Measurements from ENCODE around the gene RAB40B. TPM values are rescaled to one million over a fixed set of nuclear protein-coding genes. Genes with fewer than 3 reads are reported as not detected.

RAB40B gene
- polyA plus RNA-seq, 1 of the 3 experiments (the other 2 are of a cell fraction) = 20.7 TPM

GRCh38 chr17:82694647-82695046 is 3.9 kb downstream of the RAB40B start (continued):
- no peak for TF ChIP-seq REST (IDR thresholded peaks at IDR 0.05; ENCODE audit: low read depth, low read length)
- TF ChIP-seq IRF3 (IDR thresholded peaks at IDR 0.05; ENCODE audit: low read depth, low read length) = no peak
- TF ChIP-seq RAD21 (IDR thresholded peaks at IDR 0.05; ENCODE audit: low read length) = no peak
- no peak for TF ChIP-seq ZBTB33 (IDR thresholded peaks at IDR 0.05; ENCODE audit: borderline replicate concordance, low read depth)

- no peak for DNase-seq
- TF ChIP-seq MXI1 (IDR thresholded peaks at IDR 0.05; ENCODE audit: low read depth, low read length) = no peak
- TF ChIP-seq JUND (IDR thresholded peaks at IDR 0.05) = no peak
- TF ChIP-seq TCF12 (IDR thresholded peaks at IDR 0.05) = no peak
- TF ChIP-seq NRF1 (IDR thresholded peaks at IDR 0.05; ENCODE audit: low read depth, low read length) = no peak
- no peak for TF ChIP-seq MAX (IDR thresholded peaks at IDR 0.05; ENCODE audit: low read depth)
- no peak for TF ChIP-seq USF1 (IDR thresholded peaks at IDR 0.05; ENCODE audit: borderline replicate concordance, low read depth)
- TF ChIP-seq CHD2 (IDR thresholded peaks at IDR 0.05; ENCODE audit: low read length, partially characterized antibody) = no peak
- TF ChIP-seq FOXM1 (IDR thresholded peaks at IDR 0.05; ENCODE audit: low read depth) = no peak
- TF ChIP-seq ZBTB33 (IDR thresholded peaks at IDR 0.05; ENCODE audit: borderline replicate concordance, low read depth) = no peak
- no peak for TF ChIP-seq FOXJ3 (CRISPR knock-in tag; IDR thresholded peaks at IDR 0.05)
- no peak for TF ChIP-seq ELF1 (IDR thresholded peaks at IDR 0.05)
- no peak for TF ChIP-seq TEAD4 (IDR thresholded peaks at IDR 0.05; ENCODE audit: borderline replicate concordance, insufficient read depth)
- no peak for TF ChIP-seq RAD21 (IDR thresholded peaks at IDR 0.05; ENCODE audit: low read length)
- no peak for TF ChIP-seq FOSL2 (IDR thresholded peaks at IDR 0.05; ENCODE audit: borderline replicate concordance, low read depth)
- TF ChIP-seq USF2 (IDR thresholded peaks at IDR 0.05; ENCODE audit: borderline replicate concordance, low read depth, low read length) = no peak
- TF ChIP-seq NFIC (IDR thresholded peaks at IDR 0.05; ENCODE audit: borderline replicate concordance) = no peak
Observed at GRCh38 chr17:82693168-82693867, 5.2 kb downstream of the RAB40B start.

More at GRCh38 chr17:82693168-82693867, 5.2 kb downstream of the RAB40B start:
- Histone ChIP-seq H4K20me1 (ENCODE audit: insufficient read depth) (no peaks in the 10 kb centered on the region), H3K27me3 (ENCODE audit: insufficient read depth) (no peaks in the 10 kb centered on the region), H3K4me2 (no peak overlapping the region), H3K9me3 (no peaks in the 10 kb centered on the region; the same call in 1 of the 2 replicates), H3K4me1 (ENCODE audit: control insufficient read depth in 1 of 2, insufficient read depth in 2 of 2, low read depth in 1 of 2, low read length in 1 of 2) (peaks cover 0 to 7% of the 10 kb centered on the region in 2 experiments; a peak in 1 of 4 replicates), H3K4me3 (ENCODE audit: low read depth in 2 of 2, low read length in 1 of 2) (no peak overlapping the region), H2AFZ (ENCODE audit: low read depth) (no peak overlapping the region), H3K27ac (ENCODE audit: low read depth in 2 of 2, low read length in 1 of 2) (no peak overlapping the region), H3K79me2 (ENCODE audit: insufficient read depth) (0 out of 2 replicates have a peak, but pooled peaks cover 4% of the 10 kb centered on the region), H3K9me2 (no peaks in the 10 kb centered on the region), H3K36me3 (replicated peaks in 1 of 2; ENCODE audit: control insufficient read depth in 1 of 2, insufficient read depth in 2 of 2, low read length in 1 of 2) (peaks cover 0 to 8% of the 10 kb centered on the region in 2 experiments), H3F3A (replicated peaks; ENCODE audit: insufficient read depth) (no peaks in the 10 kb centered on the region), H3K9ac (no peak overlapping the region)
- ChIA-PET CTCF (interaction anchor here (1.0 to 1.5 kb wide), 2 partner anchors 25 to 81 kb away, joined by 3 to 5 read pairs; no protein-coding TSS in a partner anchor), POLR2A (no interaction called here)
- 95% methylated on average over 22 of the region's 22 CpGs for WGBS (ENCODE audit: low lambda C conversion rate)
